Caco-2 (cell line): ENCODE data around the gene SPOCK1. TPM values are rescaled to one million over a fixed set of nuclear protein-coding genes. Genes with fewer than 3 reads are reported as not detected.

Experiments used
- BruUV-seq: library from RNA; stranded (reverse); fragments of 400-500 nt; replicated peaks from 2 replicates; lab custom pipeline; 2021; lab: Mats Ljungman, UMichigan
- CTCF ChIA-PET: fragments of 300-600 bp; sonication (Branson Sonifier 250); formaldehyde crosslinking; loops from one replicate; lab custom pipeline; 2022; ENCODE audit warnings: antibody characterized with exemption; lab: Charles Lee
- POLR2A ChIA-PET: fragments of 300-600 bp; sonication (Branson Sonifier 250); formaldehyde crosslinking; loops from one replicate; lab custom pipeline; 2022; ENCODE audit warnings: antibody characterized with exemption; lab: Charles Lee
- DNase-seq, 2 experiments: peaks; one replicate each; pipeline versions ENCODE4 v3.0.0 to v3.0.0-alpha.2; 2020 to 2022
- H3K27me3 ChIP-seq: replicated peaks from 2 replicates; pipeline ENCODE4 v1.6.0; 2011; ENCODE audit warnings: low read length; ENCODE audit not compliant: control insufficient read depth, insufficient read depth
- H3K36me3 ChIP-seq: 2 replicates; pipeline ENCODE4 v1.5.1; 2011; ENCODE audit warnings: low read length; ENCODE audit not compliant: control insufficient read depth, insufficient read depth
- H3K4me1 ChIP-seq: fragments of 250-450 bp; sonication (Bioruptor Pico); 2 replicates; pipeline ENCODE4 v1.5.1; 2020; ENCODE audit warnings: mild to moderate bottlenecking
- H3K4me3 ChIP-seq: 2 replicates; pipeline ENCODE4 v1.5.1; 2011; ENCODE audit warnings: low read depth, mild to moderate bottlenecking, control low read depth, low read length
- H3K9me3 ChIP-seq: fragments of 250-450 bp; sonication (Bioruptor Pico); 2 replicates; pipeline ENCODE4 v1.5.1; 2020; ENCODE audit warnings: mild to moderate bottlenecking, moderate library complexity
- H3K27ac Mint-ChIP-seq: one replicate; pipeline ENCODE4 v1.8.0; 2022; ENCODE audit warnings: mixed read lengths; ENCODE audit not compliant: unreplicated experiment
- H3K27me3 Mint-ChIP-seq: one replicate; pipeline ENCODE4 v1.8.0; 2022; ENCODE audit warnings: mixed read lengths; ENCODE audit not compliant: insufficient read depth, unreplicated experiment
- H3K36me3 Mint-ChIP-seq: one replicate; pipeline ENCODE4 v1.8.0; 2022; ENCODE audit warnings: mild to moderate bottlenecking, mixed read lengths; ENCODE audit not compliant: insufficient read depth, unreplicated experiment
- H3K4me1 Mint-ChIP-seq: one replicate; pipeline ENCODE4 v1.8.0; 2022; ENCODE audit warnings: low read depth, mixed read lengths; ENCODE audit not compliant: unreplicated experiment
- H3K4me3 Mint-ChIP-seq: one replicate; pipeline ENCODE4 v1.8.0; 2022; ENCODE audit warnings: mild to moderate bottlenecking, moderate library complexity, mixed read lengths; ENCODE audit not compliant: unreplicated experiment
- H3K9me3 Mint-ChIP-seq: one replicate; pipeline ENCODE4 v1.8.0; 2022; ENCODE audit warnings: mixed read lengths; ENCODE audit not compliant: unreplicated experiment
- CTCF ChIP-seq, 2 experiments: fragments of 200-600 bp in 1 of 2; IDR thresholded peaks; 1 replicate in 1 of 2; 2 replicates in 1 of 2; pipeline versions ENCODE4 v1.5.1 to v1.8.0; 2011 to 2022; ENCODE audit warnings: antibody characterized with exemption in 1 of 2, control low read depth in 1 of 2, inconsistent platforms in 1 of 2, low read depth in 1 of 2, low read length in 1 of 2, mild to moderate bottlenecking in 1 of 2, moderate library complexity in 1 of 2; ENCODE audit not compliant: insufficient read depth in 1 of 2, severe bottlenecking in 1 of 2, unreplicated experiment in 1 of 2
- intact Hi-C: fragments of 100-400 bp; cut with micrococcal nuclease; formaldehyde crosslinking; loops from one replicate; pipeline ENCODE4 v1.10.0; 2022; ENCODE audit not compliant: unreplicated experiment
- total RNA-seq: library from RNA; stranded (reverse); gene quantifications from 2 replicates; pipeline ENCODE4 v1.2.3, GENCODE V29; 2022

SPOCK1 gene
- total RNA-seq, 1 experiment from 2014 or later, result not detected

GRCh38 chr5:137372773-137373160 is 126.4 kb downstream of the SPOCK1 start:
- Mint-ChIP-seq H3K4me1 (no peaks in the 10 kb centered on the region), H3K4me3 (no peak overlapping the region), H3K36me3 (no peaks in the 10 kb centered on the region), H3K27ac (no peak overlapping the region), H3K27me3 (peaks cover 9% of the 10 kb centered on the region), H3K9me3 (no peaks in the 10 kb centered on the region)
- DNase-seq, result no peak
- POLR2A ChIA-PET, result no interaction called here
- no peaks in the 10 kb centered on the region for H3K9me3 ChIP-seq
- H3K27me3 ChIP-seq, result no peaks in the 10 kb centered on the region; the same call in 1 of the 2 replicates
- intact Hi-C loops, result no loop called here
- CTCF ChIA-PET, result no interaction called here
- no peaks in the 10 kb centered on the region for H3K4me1 ChIP-seq
- no peak overlapping the region for H3K4me3 ChIP-seq
- H3K36me3 ChIP-seq, result no peaks in the 10 kb centered on the region
- no peak for TF ChIP-seq CTCF (IDR thresholded peaks at IDR 0.05; ENCODE audit: insufficient read depth in 1 of 2, low read depth in 1 of 2, low read length in 1 of 2, severe bottlenecking in 1 of 2, unreplicated experiment in 1 of 2)
- no TSS peak for BruUV-seq

GRCh38 chr5:137372016-137372772 is 126.9 kb downstream of the SPOCK1 start:
- TF ChIP-seq CTCF (IDR thresholded peaks at IDR 0.05; ENCODE audit: insufficient read depth in 1 of 2, low read depth in 1 of 2, low read length in 1 of 2, severe bottlenecking in 1 of 2, unreplicated experiment in 1 of 2), result no peak
- POLR2A ChIA-PET, result no interaction called here
- H3K27me3 Mint-ChIP-seq, result peaks cover 12% of the 10 kb centered on the region
- no peak overlapping the region for H3K27ac Mint-ChIP-seq
- no peaks in the 10 kb centered on the region for H3K4me1 ChIP-seq
- H3K27me3 ChIP-seq, result no peaks in the 10 kb centered on the region; the same call in 1 of the 2 replicates
- H3K4me3 Mint-ChIP-seq, result no peak overlapping the region
- no peak overlapping the region for H3K4me3 ChIP-seq
- H3K4me1 Mint-ChIP-seq, result no peaks in the 10 kb centered on the region
- DNase-seq, result no peak
- H3K36me3 Mint-ChIP-seq, result no peaks in the 10 kb centered on the region
- H3K36me3 ChIP-seq, result no peaks in the 10 kb centered on the region
- intact Hi-C loops, result no loop called here
- CTCF ChIA-PET, result no interaction called here
- H3K9me3 ChIP-seq, result no peaks in the 10 kb centered on the region
- BruUV-seq, result no TSS peak
- H3K9me3 Mint-ChIP-seq, result no peaks in the 10 kb centered on the region

GRCh38 chr5:137370096-137371071 is 128.7 kb downstream of the SPOCK1 start:
- DNase-seq, result no peak
- peaks cover 12% of the 10 kb centered on the region for H3K27me3 Mint-ChIP-seq
- CTCF ChIA-PET, result no interaction called here

More at GRCh38 chr5:137370096-137371071, 128.7 kb downstream of the SPOCK1 start:
- TF ChIP-seq CTCF (IDR thresholded peaks at IDR 0.05; ENCODE audit: insufficient read depth in 1 of 2, low read depth in 1 of 2, low read length in 1 of 2, severe bottlenecking in 1 of 2, unreplicated experiment in 1 of 2), result no peak
- Mint-ChIP-seq H3K9me3 (no peaks in the 10 kb centered on the region), H3K27ac (no peak overlapping the region), H3K4me1 (no peaks in the 10 kb centered on the region), H3K36me3 (peaks cover 5% of the 10 kb centered on the region), H3K4me3 (no peak overlapping the region)
- Histone ChIP-seq H3K4me3 (no peak overlapping the region), H3K36me3 (no peaks in the 10 kb centered on the region), H3K27me3 (no peaks in the 10 kb centered on the region; the same call in 1 of the 2 replicates), H3K9me3 (no peaks in the 10 kb centered on the region), H3K4me1 (no peaks in the 10 kb centered on the region)
- no TSS peak for BruUV-seq
- POLR2A ChIA-PET, result no interaction called here
- intact Hi-C loops, result no loop called here
